ENCODE results near the gene ARSA.
"Not testable (repeated sequence)": the region's sequence is repeated elsewhere in the genome, so short reads cannot be mapped to it uniquely, and the experiment has no call there.

Gene ARSA

DNA sequence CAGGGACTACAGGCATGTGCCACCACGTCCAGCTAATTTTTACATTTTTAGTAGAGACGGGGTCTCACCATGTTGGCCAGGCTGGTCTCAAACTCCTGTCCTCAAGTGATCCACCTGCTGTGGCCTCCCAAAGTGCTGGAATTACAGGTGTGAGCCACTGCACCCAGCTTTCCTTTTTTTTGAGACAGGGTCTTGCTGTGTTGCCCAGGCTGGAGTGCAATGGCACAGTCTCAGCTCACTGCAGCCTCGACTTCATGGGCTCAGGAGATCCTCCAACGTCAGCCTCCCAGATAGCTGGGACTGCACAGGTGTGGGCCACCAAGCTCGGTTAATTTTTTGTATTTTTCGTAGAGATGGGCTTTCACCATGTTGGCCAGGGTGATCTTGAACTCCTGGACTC lies 26.7 kb upstream of the ARSA start:
- H3K27me3 ChIP-seq (ENCODE audit: insufficient read depth, low read length); H3K79me2 ChIP-seq (ENCODE audit: control insufficient read depth, insufficient read depth, low read length, unreplicated experiment); H3K4me3 ChIP-seq (ENCODE audit: low read depth, low read length); H3K27ac ChIP-seq (ENCODE audit: low read depth, low read length); H3K36me3 ChIP-seq (ENCODE audit: insufficient read depth, low read length); H2AFZ ChIP-seq (ENCODE audit: low read length, unreplicated experiment): not testable (repeated sequence)
- H3K4me1 ChIP-seq (ENCODE audit: control insufficient read depth, insufficient read depth, low read length, unreplicated experiment), result peaks cover 23% of the 10 kb centered on the region

DNA sequence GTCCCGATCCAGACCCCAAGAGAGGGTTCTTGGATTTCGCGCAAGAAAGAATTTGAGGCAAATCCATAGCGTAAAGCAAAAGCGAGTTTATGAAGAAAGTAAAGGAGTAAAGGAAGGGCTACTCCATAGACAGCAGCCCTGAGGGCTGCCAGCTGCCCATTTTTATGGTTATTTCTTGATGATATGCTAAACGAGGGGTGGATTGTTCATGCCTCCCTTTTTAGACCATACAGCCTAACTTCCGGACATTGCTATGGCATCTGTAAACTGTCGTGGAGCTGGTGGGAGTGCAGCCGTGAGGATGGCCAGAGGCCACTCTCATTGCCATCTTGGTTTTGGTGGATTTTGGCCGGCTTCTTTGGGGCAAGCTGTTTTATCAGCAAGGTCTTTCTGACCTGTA lies 25.3 kb upstream of the ARSA start:
- no peaks in the 10 kb centered on the region for H3K79me2 ChIP-seq (ENCODE audit: control insufficient read depth, insufficient read depth, low read length, unreplicated experiment)
- no peak overlapping the region for H2AFZ ChIP-seq (ENCODE audit: low read length, unreplicated experiment)
- H3K36me3 ChIP-seq (ENCODE audit: insufficient read depth, low read length), result no peaks in the 10 kb centered on the region
- H3K4me1 ChIP-seq (ENCODE audit: control insufficient read depth, insufficient read depth, low read length, unreplicated experiment), result peaks cover 23% of the 10 kb centered on the region
- H3K27me3 ChIP-seq (ENCODE audit: insufficient read depth, low read length), result no peaks in the 10 kb centered on the region
- no peak overlapping the region for H3K27ac ChIP-seq (ENCODE audit: low read depth, low read length)
- H3K4me3 ChIP-seq (ENCODE audit: low read depth, low read length), result no peak overlapping the region

DNA sequence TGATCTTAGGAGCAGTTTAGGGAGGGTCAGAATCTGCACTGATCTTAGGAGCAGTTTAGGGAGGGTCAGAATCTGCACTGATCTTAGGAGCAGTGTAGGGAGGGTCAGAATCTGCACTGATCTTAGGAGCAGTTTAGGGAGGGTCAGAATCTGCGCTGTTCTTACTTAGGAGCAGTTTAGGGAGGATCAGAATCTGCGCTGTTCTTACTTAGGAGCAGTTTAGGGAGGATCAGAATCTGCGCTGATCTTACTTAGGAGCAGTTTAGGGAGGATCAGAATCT lies 15.8 kb upstream of the ARSA start:
- not testable (repeated sequence) for H3K4me3 ChIP-seq (ENCODE audit: low read depth, low read length); H3K36me3 ChIP-seq (ENCODE audit: insufficient read depth, low read length); H3K79me2 ChIP-seq (ENCODE audit: control insufficient read depth, insufficient read depth, low read length, unreplicated experiment); H2AFZ ChIP-seq (ENCODE audit: low read length, unreplicated experiment); H3K4me1 ChIP-seq (ENCODE audit: control insufficient read depth, insufficient read depth, low read length, unreplicated experiment); H3K27ac ChIP-seq (ENCODE audit: low read depth, low read length)
- peaks cover 25% of the 10 kb centered on the region for H3K27me3 ChIP-seq (ENCODE audit: insufficient read depth, low read length)

DNA sequence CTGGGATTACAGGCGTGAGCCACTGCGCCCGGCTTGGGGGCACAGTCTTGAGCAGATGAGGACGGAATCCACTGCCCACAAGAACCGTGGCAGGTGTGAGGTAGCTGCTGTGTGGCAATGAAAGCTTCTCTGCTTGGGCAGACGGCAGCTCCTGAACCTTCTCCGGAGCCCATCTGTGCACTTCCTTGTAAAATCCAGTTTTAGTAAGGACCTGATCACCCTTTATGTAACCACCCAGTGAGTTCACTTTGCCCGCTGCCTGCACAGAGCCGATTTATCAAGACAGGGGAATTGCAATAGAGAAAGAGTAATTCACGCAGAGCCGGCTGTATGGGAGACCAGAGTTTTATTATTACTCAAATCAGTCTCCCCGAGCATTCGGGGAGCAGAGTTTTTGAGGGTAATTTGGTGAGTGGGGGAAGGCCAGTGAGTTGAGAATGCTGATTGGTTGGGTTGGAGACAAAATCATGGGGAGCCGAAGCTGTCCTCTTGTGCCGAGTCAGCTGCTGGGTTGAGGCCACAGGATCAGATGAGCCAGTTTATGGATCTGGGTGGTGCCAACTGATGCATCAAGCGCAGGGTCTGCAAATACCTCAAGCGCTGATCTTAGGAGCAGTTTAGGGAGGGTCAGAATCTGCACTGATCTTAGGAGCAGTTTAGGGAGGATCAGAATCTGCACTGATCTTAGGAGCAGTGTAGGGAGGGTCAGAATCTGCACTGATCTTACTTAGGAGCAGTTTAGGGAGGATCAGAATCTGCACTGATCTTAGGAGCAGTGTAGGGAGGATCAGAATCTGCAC lies 15.3 kb upstream of the ARSA start:
- not testable (repeated sequence) for H3K27ac ChIP-seq (ENCODE audit: low read depth, low read length); H3K4me1 ChIP-seq (ENCODE audit: control insufficient read depth, insufficient read depth, low read length, unreplicated experiment); H3K79me2 ChIP-seq (ENCODE audit: control insufficient read depth, insufficient read depth, low read length, unreplicated experiment); H2AFZ ChIP-seq (ENCODE audit: low read length, unreplicated experiment); H3K36me3 ChIP-seq (ENCODE audit: insufficient read depth, low read length); H3K4me3 ChIP-seq (ENCODE audit: low read depth, low read length)
- H3K27me3 ChIP-seq (ENCODE audit: insufficient read depth, low read length), result peaks cover 25% of the 10 kb centered on the region

DNA sequence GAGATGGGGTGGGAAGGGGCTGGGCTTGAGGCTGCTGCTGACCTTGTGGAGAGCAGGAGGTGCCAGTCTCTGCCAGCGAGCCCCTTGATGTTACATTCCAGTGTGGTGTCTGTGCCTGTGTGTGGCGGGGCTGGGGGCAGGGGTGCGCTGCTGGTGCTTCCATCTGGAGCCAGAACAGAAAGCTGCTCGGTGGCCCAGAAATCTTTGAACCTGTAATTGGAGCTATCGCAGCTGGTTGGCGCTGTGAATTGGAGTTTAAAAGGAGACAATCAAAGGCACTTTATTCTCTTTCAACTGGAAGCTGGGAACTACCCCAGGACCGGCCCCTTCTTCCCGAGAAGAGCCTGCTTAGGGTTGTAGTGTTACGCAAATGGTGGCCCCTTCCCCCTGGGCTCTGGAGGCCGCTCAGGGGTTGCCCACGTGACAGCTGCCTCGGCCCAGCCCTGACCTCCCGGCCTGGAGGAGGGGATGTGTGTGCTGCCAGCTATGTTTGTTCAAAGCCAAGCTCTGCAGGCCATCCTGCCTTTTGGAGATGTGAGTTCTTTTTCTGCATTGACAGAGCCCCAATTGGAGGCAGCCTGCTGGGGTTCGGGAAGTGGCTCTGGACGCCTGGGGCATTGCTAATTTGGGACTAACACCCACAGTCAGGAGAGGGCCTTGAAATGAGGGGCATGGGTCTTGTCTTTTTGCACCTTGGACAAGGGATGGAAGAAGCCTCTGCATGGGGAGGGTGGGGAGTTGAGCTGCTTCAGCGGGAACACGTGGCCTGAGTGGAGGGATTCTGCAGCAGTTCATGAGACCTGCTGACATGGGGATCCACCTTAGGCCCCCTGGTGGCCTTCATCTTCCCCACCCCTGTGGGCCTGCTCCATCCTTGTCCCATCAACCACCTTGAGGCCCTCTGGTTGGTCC lies 14.0 kb upstream of the ARSA start:
- Histone ChIP-seq H2AFZ (ENCODE audit: low read length, unreplicated experiment) (no peak overlapping the region), H3K36me3 (ENCODE audit: insufficient read depth, low read length) (no peaks in the 10 kb centered on the region), H3K27ac (ENCODE audit: low read depth, low read length) (no peak overlapping the region), H3K27me3 (ENCODE audit: insufficient read depth, low read length) (peaks cover 25% of the 10 kb centered on the region), H3K4me1 (ENCODE audit: control insufficient read depth, insufficient read depth, low read length, unreplicated experiment) (no peaks in the 10 kb centered on the region), H3K79me2 (ENCODE audit: control insufficient read depth, insufficient read depth, low read length, unreplicated experiment) (no peaks in the 10 kb centered on the region), H3K4me3 (ENCODE audit: low read depth, low read length) (no peak overlapping the region)

DNA sequence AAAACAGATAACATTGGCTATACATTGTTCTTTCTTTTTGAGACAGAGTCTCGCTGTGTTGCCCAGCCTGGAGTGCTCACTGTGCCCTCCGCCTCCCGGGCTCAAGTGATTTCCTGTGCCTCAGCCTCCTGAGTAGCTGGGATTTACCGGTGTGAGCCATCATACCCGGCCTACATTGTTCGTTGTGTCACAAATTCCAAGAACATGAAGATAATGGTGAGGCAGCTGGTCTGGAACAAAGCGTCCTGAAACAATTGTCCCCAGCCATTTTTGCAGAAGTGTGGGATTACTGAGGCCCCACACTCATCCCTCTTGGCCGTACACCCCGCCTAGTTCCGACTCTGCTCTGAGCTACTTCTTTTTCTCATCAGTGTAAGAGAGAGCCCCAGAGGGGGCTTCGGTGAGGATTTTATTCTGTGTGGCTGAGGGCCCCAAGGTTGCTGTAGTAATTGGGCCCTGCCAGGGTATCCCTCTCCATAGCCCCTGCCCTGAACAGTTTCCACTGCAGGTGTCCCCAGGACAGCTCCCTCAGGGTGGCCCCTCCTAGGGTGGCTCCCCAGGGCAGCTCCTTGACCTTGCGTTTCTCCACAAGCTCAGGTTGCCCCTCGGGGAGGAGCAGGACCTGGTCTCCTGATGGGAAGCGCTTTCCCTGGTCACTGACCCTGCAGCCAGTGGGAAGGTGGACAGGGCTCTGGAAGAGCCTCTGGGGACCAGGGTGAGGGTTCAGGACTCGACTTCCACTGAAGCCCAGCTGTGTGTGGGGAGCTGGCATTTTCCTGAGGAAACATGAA lies 13.1 kb upstream of the ARSA start:
- Histone ChIP-seq H3K4me3 (ENCODE audit: low read depth, low read length) (no peak overlapping the region), H3K36me3 (ENCODE audit: insufficient read depth, low read length) (no peaks in the 10 kb centered on the region), H3K27me3 (ENCODE audit: insufficient read depth, low read length) (peaks cover 25% of the 10 kb centered on the region), H2AFZ (ENCODE audit: low read length, unreplicated experiment) (no peak overlapping the region), H3K27ac (ENCODE audit: low read depth, low read length) (no peak overlapping the region), H3K4me1 (ENCODE audit: control insufficient read depth, insufficient read depth, low read length, unreplicated experiment) (no peaks in the 10 kb centered on the region), H3K79me2 (ENCODE audit: control insufficient read depth, insufficient read depth, low read length, unreplicated experiment) (no peaks in the 10 kb centered on the region)

DNA sequence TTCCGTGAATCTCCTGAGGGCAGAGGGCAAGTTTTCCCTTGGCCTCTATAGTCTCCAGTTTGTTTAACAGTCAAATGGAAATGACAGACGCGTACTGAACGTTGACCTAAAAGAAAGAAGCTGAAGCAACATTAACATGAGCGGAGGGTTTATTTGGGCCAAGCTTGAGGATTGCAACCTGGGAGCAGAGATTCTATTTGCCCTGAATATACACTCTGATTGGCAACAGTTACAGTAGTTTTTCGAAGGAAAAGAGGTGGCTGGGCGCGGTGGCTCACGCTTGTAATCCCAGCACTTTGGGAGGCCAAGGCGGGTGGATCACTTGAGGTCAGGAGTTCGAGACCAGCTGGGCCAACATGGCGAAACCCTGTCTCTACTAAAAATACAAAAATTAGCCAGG lies 12.3 kb upstream of the ARSA start:
- H3K36me3 ChIP-seq (ENCODE audit: insufficient read depth, low read length); H3K27ac ChIP-seq (ENCODE audit: low read depth, low read length); H2AFZ ChIP-seq (ENCODE audit: low read length, unreplicated experiment); H3K4me3 ChIP-seq (ENCODE audit: low read depth, low read length); H3K79me2 ChIP-seq (ENCODE audit: control insufficient read depth, insufficient read depth, low read length, unreplicated experiment); H3K4me1 ChIP-seq (ENCODE audit: control insufficient read depth, insufficient read depth, low read length, unreplicated experiment): not testable (repeated sequence)
- peaks cover 18% of the 10 kb centered on the region for H3K27me3 ChIP-seq (ENCODE audit: insufficient read depth, low read length)

DNA sequence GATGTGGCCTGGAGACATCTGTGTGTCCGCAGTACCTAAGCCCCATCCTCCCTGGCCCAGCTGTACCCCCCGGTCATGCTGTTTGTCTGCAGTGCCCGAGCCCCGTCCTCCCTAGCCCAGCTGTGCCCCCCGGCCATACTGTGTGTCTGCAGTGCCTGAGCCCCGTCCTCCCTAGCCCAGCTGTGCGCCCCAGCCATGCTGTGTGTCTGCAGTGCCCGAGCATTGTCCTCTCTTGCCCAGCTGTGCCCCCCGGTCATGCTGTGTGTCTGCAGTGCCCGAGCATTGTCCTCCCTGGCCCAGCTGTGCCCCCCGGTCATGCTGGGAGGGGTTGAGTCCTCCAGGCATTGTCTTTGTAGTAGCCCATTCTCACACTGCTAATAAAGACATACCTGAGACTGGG lies 7.6 kb upstream of the ARSA start:
- no peaks in the 10 kb centered on the region for H3K79me2 ChIP-seq (ENCODE audit: control insufficient read depth, insufficient read depth, low read length, unreplicated experiment)
- H3K4me1 ChIP-seq (ENCODE audit: control insufficient read depth, insufficient read depth, low read length, unreplicated experiment), result no peaks in the 10 kb centered on the region
- H3K4me3 ChIP-seq (ENCODE audit: low read depth, low read length), result no peak overlapping the region
- H3K27ac ChIP-seq (ENCODE audit: low read depth, low read length), result no peak overlapping the region
- no peaks in the 10 kb centered on the region for H3K27me3 ChIP-seq (ENCODE audit: insufficient read depth, low read length)
- no peak overlapping the region for H2AFZ ChIP-seq (ENCODE audit: low read length, unreplicated experiment)
- no peaks in the 10 kb centered on the region for H3K36me3 ChIP-seq (ENCODE audit: insufficient read depth, low read length)

DNA sequence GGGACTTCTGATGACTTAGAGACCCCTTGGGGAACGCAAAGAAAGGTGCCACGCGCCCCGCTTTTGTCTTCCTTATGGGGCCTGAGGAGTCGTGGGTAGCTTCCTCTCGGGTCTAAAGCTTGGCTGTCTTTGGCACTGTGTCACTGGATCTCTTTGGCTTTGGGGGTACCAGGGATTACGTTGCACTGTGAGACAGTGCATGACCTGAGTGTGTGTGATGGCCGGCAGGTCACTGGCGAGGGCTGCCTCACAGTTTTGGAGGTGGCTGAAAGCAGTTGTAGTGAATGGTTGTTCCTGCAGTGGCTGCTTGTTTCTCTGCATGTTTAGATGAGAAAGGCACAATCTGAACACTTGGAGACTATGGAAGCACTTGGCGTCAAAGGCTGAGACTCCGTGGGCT lies 5.8 kb upstream of the ARSA start:
- Histone ChIP-seq H3K4me3 (ENCODE audit: low read depth, low read length) (no peak overlapping the region), H3K27me3 (ENCODE audit: insufficient read depth, low read length) (no peaks in the 10 kb centered on the region), H3K36me3 (ENCODE audit: insufficient read depth, low read length) (no peaks in the 10 kb centered on the region), H3K27ac (ENCODE audit: low read depth, low read length) (no peak overlapping the region), H3K4me1 (ENCODE audit: control insufficient read depth, insufficient read depth, low read length, unreplicated experiment) (no peaks in the 10 kb centered on the region), H2AFZ (ENCODE audit: low read length, unreplicated experiment) (no peak overlapping the region), H3K79me2 (ENCODE audit: control insufficient read depth, insufficient read depth, low read length, unreplicated experiment) (no peaks in the 10 kb centered on the region)

DNA sequence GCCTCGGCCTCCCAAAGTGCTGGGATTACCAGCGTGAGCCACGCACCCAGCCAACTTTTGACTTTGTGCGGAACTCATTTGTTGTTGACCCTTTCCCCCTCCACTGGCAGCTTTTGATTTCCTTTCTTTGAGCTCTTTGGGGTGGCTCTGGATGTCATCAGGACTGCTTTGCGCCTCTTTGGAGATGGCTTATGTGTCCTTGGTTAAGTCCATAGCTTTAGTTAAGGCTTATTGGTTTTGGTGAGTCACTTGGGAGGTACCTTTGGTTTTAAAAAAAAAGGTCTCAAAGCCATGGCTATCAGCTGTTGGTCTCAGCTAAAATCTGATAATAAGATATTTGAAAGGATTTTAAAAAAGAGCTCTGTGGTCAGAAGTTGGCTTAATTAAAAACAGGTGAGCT lies 5.1 kb upstream of the ARSA start:
- H3K4me3 ChIP-seq (ENCODE audit: low read depth, low read length), result no peak overlapping the region
- H3K79me2 ChIP-seq (ENCODE audit: control insufficient read depth, insufficient read depth, low read length, unreplicated experiment), result no peaks in the 10 kb centered on the region
- no peaks in the 10 kb centered on the region for H3K36me3 ChIP-seq (ENCODE audit: insufficient read depth, low read length)
- no peak overlapping the region for H2AFZ ChIP-seq (ENCODE audit: low read length, unreplicated experiment)
- H3K27me3 ChIP-seq (ENCODE audit: insufficient read depth, low read length), result no peaks in the 10 kb centered on the region
- H3K4me1 ChIP-seq (ENCODE audit: control insufficient read depth, insufficient read depth, low read length, unreplicated experiment), result no peaks in the 10 kb centered on the region
- H3K27ac ChIP-seq (ENCODE audit: low read depth, low read length), result no peak overlapping the region

All from ACC112 (cell line).